Mesenchymal stem cell (in vitro differentiated cells and primary cell): Measurements from ENCODE around the gene BLVRA.

Experiments used
- DNase-seq: peaks from one replicate; pipeline ENCODE4 v3.0.0-alpha.2; 2013
- H2AFZ ChIP-seq: one replicate; pipeline ENCODE4 v1.6.1; 2013; ENCODE audit warnings: low read depth, mild to moderate bottlenecking, control low read depth, inconsistent platforms, low read length, moderate library complexity
- H2AK5ac ChIP-seq: 2 replicates; pipeline ENCODE4 v1.6.1; 2013; ENCODE audit warnings: low read length, moderate library complexity, mild to moderate bottlenecking, inconsistent platforms; ENCODE audit not compliant: severe bottlenecking
- H2BK120ac ChIP-seq: one replicate; pipeline ENCODE4 v1.6.1; 2013; ENCODE audit warnings: low read depth, mild to moderate bottlenecking, inconsistent platforms, low read length, moderate library complexity
- H2BK12ac ChIP-seq, 2 experiments: one replicate each; pipeline ENCODE4 v1.6.1; 2013; ENCODE audit warnings: inconsistent platforms in 2 of 2, low read length in 2 of 2, mild to moderate bottlenecking in 2 of 2, moderate library complexity in 2 of 2, control low read depth in 1 of 2
- H2BK15ac ChIP-seq: one replicate; pipeline ENCODE4 v1.6.1; 2013; ENCODE audit warnings: mild to moderate bottlenecking, low read depth, inconsistent platforms; ENCODE audit not compliant: poor library complexity, severe bottlenecking
- H2BK5ac ChIP-seq: 2 replicates; pipeline ENCODE4 v1.6.1; 2013; ENCODE audit warnings: low read depth, mild to moderate bottlenecking, low read length, control low read depth, inconsistent platforms; ENCODE audit not compliant: poor library complexity, severe bottlenecking
- H3K14ac ChIP-seq, 2 experiments: one replicate each; pipeline ENCODE4 v1.6.1; 2013; ENCODE audit warnings: inconsistent platforms in 2 of 2, low read length in 2 of 2, control low read depth in 1 of 2, mild to moderate bottlenecking in 1 of 2, moderate library complexity in 1 of 2
- H3K18ac ChIP-seq, 2 experiments: one replicate each; pipeline ENCODE4 v1.6.1; 2013; ENCODE audit warnings: inconsistent platforms in 2 of 2, low read length in 2 of 2, control low read depth in 1 of 2, low read depth in 1 of 2, mild to moderate bottlenecking in 1 of 2
- H3K23ac ChIP-seq, 2 experiments: one replicate each; pipeline ENCODE4 v1.6.1; 2013; ENCODE audit warnings: inconsistent platforms in 2 of 2, low read length in 2 of 2, mild to moderate bottlenecking in 2 of 2, moderate library complexity in 2 of 2, control low read depth in 1 of 2
- H3K27ac ChIP-seq: 2 replicates; pipeline ENCODE4 v1.5.1; 2013; ENCODE audit warnings: mild to moderate bottlenecking, moderate library complexity, low read length, control low read depth, inconsistent platforms; ENCODE audit not compliant: poor library complexity, severe bottlenecking
- H3K27me3 ChIP-seq, 2 experiments: 2 replicates each; pipeline versions ENCODE4 v1.6.1 to v1.7.0; 2013; ENCODE audit warnings: low read length in 2 of 2, mild to moderate bottlenecking in 2 of 2, moderate library complexity in 2 of 2, control low read depth in 1 of 2, inconsistent platforms in 1 of 2; ENCODE audit not compliant: control insufficient read depth in 1 of 2, insufficient read depth in 1 of 2
- H3K36me3 ChIP-seq, 2 experiments: 2 replicates each; pipeline versions ENCODE4 v1.6.1 to v1.7.0; 2013; ENCODE audit warnings: low read length in 2 of 2, control low read depth in 1 of 2, inconsistent platforms in 1 of 2, low read depth in 1 of 2, mild to moderate bottlenecking in 1 of 2; ENCODE audit not compliant: insufficient read depth in 2 of 2, control insufficient read depth in 1 of 2
- H3K4ac ChIP-seq, 2 experiments: one replicate each; pipeline ENCODE4 v1.6.1; 2013; ENCODE audit warnings: inconsistent platforms in 2 of 2, low read length in 2 of 2, mild to moderate bottlenecking in 2 of 2, moderate library complexity in 2 of 2, control low read depth in 1 of 2, low read depth in 1 of 2
- H3K4me1 ChIP-seq: 2 replicates; pipeline ENCODE4 v1.6.1; 2013; ENCODE audit warnings: low read depth, low read length, control low read depth; ENCODE audit not compliant: control insufficient read depth, insufficient read depth
- H3K4me2 ChIP-seq: 2 replicates; pipeline ENCODE4 v1.6.1; 2013; ENCODE audit warnings: low read length, mild to moderate bottlenecking, inconsistent platforms; ENCODE audit not compliant: poor library complexity, severe bottlenecking
- H3K4me3 ChIP-seq, 2 experiments: 2 replicates each; pipeline versions ENCODE4 v1.5.1 to v1.7.0; 2013; ENCODE audit warnings: low read length in 2 of 2, mild to moderate bottlenecking in 2 of 2, control low read depth in 1 of 2, low read depth in 1 of 2; ENCODE audit not compliant: insufficient read depth in 1 of 2
- H3K79me1 ChIP-seq: replicated peaks from 2 replicates; pipeline ENCODE4 v1.6.1; 2013; ENCODE audit warnings: mild to moderate bottlenecking, control low read depth, low read length, inconsistent platforms; ENCODE audit not compliant: poor library complexity, severe bottlenecking
- H3K9ac ChIP-seq: 2 replicates; pipeline ENCODE4 v1.7.0; 2013; ENCODE audit warnings: mild to moderate bottlenecking, low read length, moderate library complexity
- H3K9me3 ChIP-seq: 2 replicates; pipeline ENCODE4 v1.7.0; 2013; ENCODE audit warnings: mild to moderate bottlenecking, low read length; ENCODE audit not compliant: control insufficient read depth
- H4K8ac ChIP-seq: one replicate; pipeline ENCODE4 v1.6.1; 2013; ENCODE audit warnings: inconsistent platforms, mild to moderate bottlenecking, low read length, moderate library complexity
- H4K91ac ChIP-seq: one replicate; pipeline ENCODE4 v1.6.1; 2013; ENCODE audit warnings: mild to moderate bottlenecking, low read length, inconsistent platforms
- WGBS: methylation state at CpG from one replicate; pipeline ENCODE4 v1.1.7; 2013; ENCODE audit warnings: mixed read lengths; 5-methylcytosine and 5-hydroxymethylcytosine counted together

Gene BLVRA

DNA sequence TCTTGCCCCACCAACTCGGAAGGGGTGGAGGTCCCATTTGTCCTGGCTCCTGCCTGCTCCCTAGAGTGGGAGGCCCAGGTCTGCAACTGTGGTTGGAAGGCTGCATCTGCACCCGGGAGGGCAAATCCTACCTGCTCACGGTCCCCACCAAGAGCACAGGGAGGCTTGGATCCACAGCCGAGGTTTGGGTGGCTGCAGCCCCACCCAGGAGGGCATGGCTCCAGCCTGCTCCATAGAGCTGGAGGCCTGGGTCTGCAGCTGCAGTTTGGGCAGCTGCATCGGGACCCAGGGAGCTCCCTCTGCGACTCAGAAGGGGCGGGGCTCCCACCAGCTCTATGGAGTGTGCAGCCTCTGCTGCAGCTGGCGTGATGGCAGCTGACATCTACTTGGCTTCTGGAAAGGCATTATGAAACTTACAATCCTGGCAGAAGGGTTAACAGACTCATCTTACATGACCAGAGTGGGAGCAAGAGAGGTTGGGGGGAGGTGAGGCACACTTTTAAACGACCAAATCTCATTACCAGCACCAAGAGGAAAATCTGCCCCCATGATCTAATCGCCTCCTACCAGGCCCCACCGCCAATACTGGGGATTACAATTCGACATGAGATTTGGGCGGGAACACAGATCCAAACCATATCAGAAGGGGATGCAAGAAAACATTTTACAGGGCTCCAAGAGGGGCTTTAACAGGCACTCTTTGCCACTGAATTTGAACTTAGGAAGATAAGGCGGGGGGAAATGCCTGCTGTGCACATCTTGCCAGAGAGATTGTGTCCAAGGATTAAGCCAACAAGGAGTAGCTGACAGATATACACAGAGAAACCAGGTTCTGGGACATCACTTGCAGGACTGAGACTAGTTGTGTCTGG is 8.2 kb upstream of the BLVRA start:
- Histone ChIP-seq H2AFZ (peak overlapping the region; percentile 33), H3K23ac (no peak overlapping the region), H3K4ac (no peak overlapping the region), H4K8ac (no peak overlapping the region), H3K9me3 (no peaks in the 10 kb centered on the region), H3K4me2 (no peak overlapping the region), H2BK5ac (no peak overlapping the region), H2BK12ac (no peak overlapping the region), H3K4me3 (no peak overlapping the region), H3K4me1 (peaks cover 2% of the 10 kb centered on the region), H3K18ac (no peak overlapping the region), H2BK15ac (no peak overlapping the region), H3K14ac (no peak overlapping the region), H3K27ac (no peak overlapping the region), H3K36me3 (no peaks in the 10 kb centered on the region), H4K91ac (no peak overlapping the region), H3K9ac (no peak overlapping the region), H3K79me1 (no peaks in the 10 kb centered on the region), H3K27me3 (peaks cover 0 to 8% of the 10 kb centered on the region in 2 experiments), H2BK120ac (no peak overlapping the region), H2AK5ac (no peak overlapping the region)
- DNase-seq: no peak
- 68% methylated on average over 14 of the region's 14 CpGs for WGBS

DNA sequence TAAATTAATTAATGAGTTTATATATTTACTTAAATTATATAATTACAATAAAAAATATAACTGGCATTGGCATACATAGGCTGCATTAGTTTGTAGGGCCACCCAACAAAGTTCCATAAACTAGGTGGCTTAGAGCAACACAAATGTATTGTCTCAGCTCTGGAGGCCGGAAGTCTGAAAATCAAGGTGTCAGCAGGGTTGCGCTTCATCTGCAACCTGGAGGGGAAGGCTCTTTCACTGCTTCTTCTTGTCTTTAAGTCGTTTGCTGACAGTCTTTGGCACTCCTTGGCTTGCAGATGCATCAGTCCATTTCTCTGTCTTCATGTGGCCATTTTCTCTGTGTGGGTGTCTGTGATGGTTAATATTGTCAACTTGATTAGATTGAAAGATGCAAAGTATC is 6.1 kb upstream of the BLVRA start:
- no peak overlapping the region for H3K9ac ChIP-seq
- H3K27ac ChIP-seq: no peak overlapping the region
- H3K36me3 ChIP-seq: no peaks in the 10 kb centered on the region
- no peaks in the 10 kb centered on the region for H3K79me1 ChIP-seq
- no peak overlapping the region for H3K18ac ChIP-seq
- H2AK5ac ChIP-seq: no peak overlapping the region
- H2BK15ac ChIP-seq: no peak overlapping the region
- no peak overlapping the region for H3K4ac ChIP-seq
- no peak overlapping the region for H2BK120ac ChIP-seq
- peaks cover 0 to 8% of the 10 kb centered on the region in 2 experiments for H3K27me3 ChIP-seq
- H3K4me3 ChIP-seq: no peak overlapping the region
- H3K14ac ChIP-seq: no peak overlapping the region
- no peak for DNase-seq
- no peak overlapping the region for H2BK12ac ChIP-seq
- peaks cover 2% of the 10 kb centered on the region for H3K4me1 ChIP-seq
- no peak overlapping the region for H4K8ac ChIP-seq
- H2BK5ac ChIP-seq: no peak overlapping the region
- H3K9me3 ChIP-seq: no peaks in the 10 kb centered on the region
- no peak overlapping the region for H3K23ac ChIP-seq
- no peak overlapping the region for H2AFZ ChIP-seq
- no peak overlapping the region for H3K4me2 ChIP-seq
- WGBS: 76% methylated on average over 3 of the region's 3 CpGs
- H4K91ac ChIP-seq: no peak overlapping the region

DNA sequence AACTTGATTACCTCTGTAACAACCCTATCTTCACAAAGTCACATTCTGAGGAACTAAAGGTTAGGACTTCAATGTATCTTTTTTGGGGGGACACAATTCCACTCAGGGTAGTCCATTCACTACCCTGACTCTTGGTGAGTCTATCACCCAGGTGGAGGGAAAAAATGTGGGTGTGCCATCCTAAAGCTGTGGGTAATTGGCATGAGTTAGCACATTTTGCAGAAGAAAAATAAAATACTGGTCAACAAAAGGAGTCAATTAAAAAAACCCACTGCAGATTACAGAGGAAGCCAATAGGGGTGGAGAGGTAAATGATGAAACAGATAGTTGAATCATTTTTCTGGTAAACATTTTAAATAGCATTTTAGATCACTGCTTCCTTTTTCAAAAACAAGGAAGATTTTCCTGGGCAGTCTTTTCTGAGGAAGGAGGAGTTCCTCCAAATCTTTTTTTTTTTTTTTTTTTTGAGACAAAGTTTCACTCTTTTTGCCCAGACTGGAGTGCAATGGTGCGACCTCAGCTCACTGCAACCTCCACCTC is 5.1 kb upstream of the BLVRA start:
- Histone ChIP-seq H3K9me3 (no peaks in the 10 kb centered on the region), H3K23ac (no peak overlapping the region), H2BK15ac (no peak overlapping the region), H3K18ac (no peak overlapping the region), H2AFZ (no peak overlapping the region), H2AK5ac (no peak overlapping the region), H2BK120ac (no peak overlapping the region), H2BK12ac (no peak overlapping the region), H2BK5ac (no peak overlapping the region), H3K4me3 (no peak overlapping the region), H3K79me1 (no peaks in the 10 kb centered on the region), H3K4ac (no peak overlapping the region), H3K27ac (no peak overlapping the region), H3K4me1 (peaks cover 7% of the 10 kb centered on the region), H3K27me3 (peaks cover 0 to 8% of the 10 kb centered on the region in 2 experiments), H4K8ac (no peak overlapping the region), H3K14ac (no peak overlapping the region), H3K4me2 (no peak overlapping the region), H4K91ac (no peak overlapping the region), H3K36me3 (no peaks in the 10 kb centered on the region), H3K9ac (peak overlapping the region; percentile 8)
- no peak for DNase-seq
- WGBS: 100% methylated on average over 1 of the region's 1 CpG

DNA sequence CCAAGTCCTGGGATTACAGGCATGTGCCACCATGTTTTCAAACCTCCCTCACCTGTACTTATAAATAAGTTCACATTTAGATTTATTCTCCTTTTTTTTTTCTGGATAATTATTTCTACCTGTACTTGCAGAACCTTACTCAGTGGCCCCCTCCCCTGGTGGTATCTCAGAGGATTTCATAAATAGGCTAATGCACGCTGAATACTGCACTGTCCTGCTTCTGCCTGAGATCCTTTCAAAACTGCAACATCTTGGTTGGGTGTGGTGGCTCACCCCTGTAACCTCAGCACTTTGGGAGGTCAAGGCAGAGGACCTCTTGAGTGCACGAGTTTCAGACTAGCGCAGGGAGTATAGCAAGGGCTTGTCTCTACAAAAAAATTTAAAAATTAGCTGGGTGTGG is 4.6 kb upstream of the BLVRA start:
- Histone ChIP-seq H2AFZ (no peak overlapping the region), H3K14ac (no peak overlapping the region), H2BK15ac (no peak overlapping the region), H3K36me3 (no peaks in the 10 kb centered on the region), H3K79me1 (no peaks in the 10 kb centered on the region), H2BK120ac (no peak overlapping the region), H3K9ac (no peak overlapping the region), H4K91ac (no peak overlapping the region), H3K27me3 (peaks cover 0 to 8% of the 10 kb centered on the region in 2 experiments), H3K4me1 (peaks cover 8% of the 10 kb centered on the region), H3K23ac (no peak overlapping the region), H3K4me2 (no peak overlapping the region), H2BK12ac (no peak overlapping the region), H2BK5ac (no peak overlapping the region), H3K27ac (no peak overlapping the region), H2AK5ac (no peak overlapping the region), H3K9me3 (no peaks in the 10 kb centered on the region), H3K4me3 (no peak overlapping the region), H4K8ac (no peak overlapping the region), H3K18ac (no peak overlapping the region), H3K4ac (no peak overlapping the region)
- WGBS: 83% methylated on average over 3 of the region's 3 CpGs
- no peak for DNase-seq
